Measurements from ENCODE around the gene METTL1.

METTL1 gene

DNA sequence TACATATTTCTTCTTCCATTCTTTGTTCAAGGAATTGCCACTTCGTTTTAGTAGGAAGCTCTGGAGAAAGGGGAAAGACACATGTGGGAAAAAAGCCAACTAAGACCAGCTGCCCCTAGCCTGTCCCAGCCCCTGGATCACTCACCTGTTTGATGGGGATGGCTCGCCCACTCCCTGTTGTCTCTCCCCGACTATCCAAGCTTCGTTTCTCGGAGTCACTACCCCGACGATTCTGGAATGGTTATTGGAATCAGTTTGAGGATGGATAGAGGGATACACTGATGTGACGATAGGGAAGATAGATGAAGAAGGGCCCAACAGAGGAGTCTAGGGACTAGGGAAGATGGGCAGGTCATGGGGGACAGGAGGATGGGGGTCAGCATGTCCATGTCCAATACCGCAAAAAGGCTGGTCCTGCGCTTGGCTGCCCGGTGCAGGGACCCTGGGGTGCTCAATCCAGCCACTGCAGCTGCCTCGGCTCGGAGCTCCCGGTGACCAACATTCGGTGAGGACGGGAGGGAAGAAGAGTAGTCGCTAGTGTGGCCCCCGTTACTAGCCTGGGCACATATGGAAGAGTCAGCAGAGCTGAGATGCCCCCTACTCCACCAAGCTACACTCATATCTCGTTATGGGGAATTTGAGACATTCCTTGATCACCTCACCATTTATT lies 40.4 kb downstream of the METTL1 start:
- ChIA-PET POLR2A (interaction anchor here (1.4 to 6.9 kb wide), 2 partner anchors 13 to 119 kb away, joined by 4 to 42 read pairs; partner anchors contain the start of gene TSPAN31), CTCF (no interaction called here)
- TF ChIP-seq FOXM1 (IDR thresholded peaks at IDR 0.05; ENCODE audit: borderline replicate concordance) (no peak), FOXK2 (IDR thresholded peaks at IDR 0.05) (no peak), HDGF (IDR thresholded peaks at IDR 0.05; ENCODE audit: borderline replicate concordance) (no peak), BHLHE40 (IDR thresholded peaks at IDR 0.05; ENCODE audit: borderline replicate concordance) (no peak), FOXA1 (IDR thresholded peaks at IDR 0.05) (no peak), CTBP1 (IDR thresholded peaks at IDR 0.05; ENCODE audit: borderline replicate concordance) (no peak), SUZ12 (IDR thresholded peaks at IDR 0.05) (no peak), ELF4 (IDR thresholded peaks at IDR 0.05) (no peak), TARDBP (IDR thresholded peaks at IDR 0.05) (no peak), LEF1 (IDR thresholded peaks at IDR 0.05; ENCODE audit: borderline replicate concordance) (no peak), L3MBTL2 (conservative IDR thresholded peaks at IDR 0.05) (no peak), ZNF384 (IDR thresholded peaks at IDR 0.05) (no peak), SP1 (IDR thresholded peaks at IDR 0.05) (no peak), NFRKB (IDR thresholded peaks at IDR 0.05) (no peak), ARNT (IDR thresholded peaks at IDR 0.05) (no peak)
- TF ChIP-seq, protein P1, sequence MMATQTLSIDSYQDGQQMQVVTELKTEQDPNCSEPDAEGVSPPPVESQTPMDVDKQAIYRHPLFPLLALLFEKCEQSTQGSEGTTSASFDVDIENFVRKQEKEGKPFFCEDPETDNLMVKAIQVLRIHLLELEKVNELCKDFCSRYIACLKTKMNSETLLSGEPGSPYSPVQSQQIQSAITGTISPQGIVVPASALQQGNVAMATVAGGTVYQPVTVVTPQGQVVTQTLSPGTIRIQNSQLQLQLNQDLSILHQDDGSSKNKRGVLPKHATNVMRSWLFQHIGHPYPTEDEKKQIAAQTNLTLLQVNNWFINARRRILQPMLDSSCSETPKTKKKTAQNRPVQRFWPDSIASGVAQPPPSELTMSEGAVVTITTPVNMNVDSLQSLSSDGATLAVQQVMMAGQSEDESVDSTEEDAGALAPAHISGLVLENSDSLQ (IDR thresholded peaks at IDR 0.05), result no peak
- DNase-seq (ENCODE audit: extremely low spot score), result no peak

DNA sequence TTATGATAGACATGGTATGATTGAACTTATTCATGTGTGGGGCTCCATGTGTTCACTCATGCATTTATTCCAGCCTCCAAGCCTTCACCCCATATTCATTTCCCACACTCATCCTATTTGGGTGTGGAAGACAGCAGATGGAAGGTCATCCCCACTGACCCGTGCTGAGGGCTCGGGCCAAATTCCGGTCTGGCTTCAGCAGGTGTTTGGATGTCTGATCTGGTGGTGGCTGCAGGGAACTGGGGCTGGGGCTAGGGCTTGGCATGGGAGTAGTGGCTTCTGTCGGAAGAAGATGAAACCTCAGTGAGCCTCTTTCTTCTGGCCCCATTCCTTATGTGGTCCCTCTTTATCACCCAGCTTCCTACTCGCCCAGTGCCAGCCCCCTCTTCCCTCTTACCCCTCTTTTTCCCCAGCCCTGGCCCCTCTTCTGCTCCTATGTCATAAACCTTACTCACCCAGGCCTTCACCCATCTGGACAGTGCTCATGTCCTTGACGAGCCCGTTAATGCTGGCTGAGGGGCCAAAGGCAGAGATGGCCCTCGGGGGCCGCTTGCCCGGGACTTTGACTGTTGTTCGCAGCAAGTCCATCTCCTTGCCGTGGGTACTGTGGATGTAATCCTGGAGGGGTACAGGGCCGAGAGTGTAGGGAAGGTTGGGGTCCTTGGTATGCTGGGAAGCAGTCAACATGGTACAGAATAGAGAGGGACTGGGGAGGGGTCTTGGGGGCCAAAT lies 41.4 kb downstream of the METTL1 start:
- ChIA-PET POLR2A (interaction anchor here (6.9 kb wide), 1 partner anchor 14 kb away, joined by 42 read pairs; the partner anchor contains the start of gene TSPAN31), CTCF (no interaction called here)
- DNase-seq (ENCODE audit: extremely low spot score), result no peak
- no peak for TF ChIP-seq NFRKB (IDR thresholded peaks at IDR 0.05)
- no peak for TF ChIP-seq LEF1 (IDR thresholded peaks at IDR 0.05; ENCODE audit: borderline replicate concordance)
- no peak for TF ChIP-seq FOXA1 (IDR thresholded peaks at IDR 0.05)
- TF ChIP-seq FOXK2 (IDR thresholded peaks at IDR 0.05), result no peak
- TF ChIP-seq, protein P1 (IDR thresholded peaks at IDR 0.05), result no peak
- TF ChIP-seq SUZ12 (IDR thresholded peaks at IDR 0.05), result no peak
- no peak for TF ChIP-seq BHLHE40 (IDR thresholded peaks at IDR 0.05; ENCODE audit: borderline replicate concordance)
- TF ChIP-seq TARDBP (IDR thresholded peaks at IDR 0.05), result no peak
- no peak for TF ChIP-seq SP1 (IDR thresholded peaks at IDR 0.05)
- TF ChIP-seq FOXM1 (IDR thresholded peaks at IDR 0.05; ENCODE audit: borderline replicate concordance), result no peak
- no peak for TF ChIP-seq ZNF384 (IDR thresholded peaks at IDR 0.05)
- no peak for TF ChIP-seq ELF4 (IDR thresholded peaks at IDR 0.05)
- no peak for TF ChIP-seq CTBP1 (IDR thresholded peaks at IDR 0.05; ENCODE audit: borderline replicate concordance)
- TF ChIP-seq ARNT (IDR thresholded peaks at IDR 0.05), result no peak
- no peak for TF ChIP-seq HDGF (IDR thresholded peaks at IDR 0.05; ENCODE audit: borderline replicate concordance)

DNA sequence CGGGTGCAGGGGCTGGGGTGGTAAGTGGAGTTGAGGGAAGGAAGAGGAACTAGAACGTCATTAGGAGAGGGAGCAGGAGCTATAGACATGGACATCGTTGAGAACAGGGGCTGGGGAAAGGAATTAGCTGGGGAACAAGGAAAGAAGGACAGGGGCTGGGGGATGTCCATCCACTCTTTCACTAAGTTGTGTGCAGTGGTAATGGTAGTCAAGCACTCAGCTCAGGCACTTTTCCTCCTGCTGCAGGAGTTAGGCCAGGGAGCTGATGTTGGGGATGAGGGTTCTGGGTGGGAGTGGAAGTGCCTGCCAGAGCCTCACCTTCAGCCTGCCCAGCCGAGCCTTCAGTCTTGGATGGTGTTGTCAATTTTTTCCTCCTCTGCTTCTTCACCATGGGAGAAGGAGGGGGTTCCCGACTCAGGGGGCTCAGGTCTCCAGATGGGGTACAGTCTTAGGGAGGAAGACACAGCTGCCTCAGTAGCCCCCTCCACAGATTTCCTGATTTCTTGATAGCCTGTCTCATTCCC lies 42.5 kb downstream of the METTL1 start:
- POLR2A ChIA-PET, result no interaction called here
- CTCF ChIA-PET, result no interaction called here

DNA sequence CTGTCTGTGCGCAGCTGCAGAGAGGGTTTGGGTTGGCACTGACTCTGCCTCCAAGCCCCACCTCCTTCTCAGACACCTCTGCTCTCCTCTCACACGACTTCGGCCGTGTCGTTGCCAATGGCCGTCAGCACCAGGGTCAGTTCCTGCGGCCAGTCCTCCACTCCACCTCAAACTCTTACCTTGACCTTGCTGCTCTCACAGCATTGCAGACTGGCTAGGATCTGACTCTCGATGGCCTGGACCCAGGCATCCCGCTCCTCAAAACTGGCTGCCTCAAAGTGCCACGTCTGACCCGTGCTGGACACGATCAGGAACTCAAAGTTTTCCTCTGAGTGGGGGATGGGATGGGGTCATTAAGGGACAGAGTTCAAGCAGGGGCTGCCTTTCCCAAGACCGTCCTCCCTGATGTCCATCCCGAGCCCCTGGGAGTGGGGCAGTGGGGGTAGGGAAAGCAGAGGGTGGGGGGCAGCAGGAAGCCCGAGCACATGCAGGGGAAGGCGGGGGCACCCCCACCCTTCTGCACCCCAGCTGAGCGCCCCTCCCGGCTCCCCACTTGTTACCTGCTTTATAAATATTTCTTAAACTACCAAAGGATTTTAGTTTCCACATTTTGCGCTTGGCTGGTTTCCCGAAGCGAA lies 44.0 kb downstream of the METTL1 start:
- TF ChIP-seq ELF4 (IDR thresholded peaks at IDR 0.05) (no peak), FOXM1 (IDR thresholded peaks at IDR 0.05; ENCODE audit: borderline replicate concordance) (no peak), FOXK2 (IDR thresholded peaks at IDR 0.05) (no peak), CTBP1 (IDR thresholded peaks at IDR 0.05; ENCODE audit: borderline replicate concordance) (no peak), TARDBP (IDR thresholded peaks at IDR 0.05) (no peak), FOXA1 (IDR thresholded peaks at IDR 0.05) (no peak), ZNF384 (IDR thresholded peaks at IDR 0.05) (no peak), HDGF (IDR thresholded peaks at IDR 0.05; ENCODE audit: borderline replicate concordance) (no peak), BHLHE40 (IDR thresholded peaks at IDR 0.05; ENCODE audit: borderline replicate concordance) (no peak), SP1 (IDR thresholded peaks at IDR 0.05) (no peak), L3MBTL2 (conservative IDR thresholded peaks at IDR 0.05) (no peak), NFRKB (IDR thresholded peaks at IDR 0.05) (no peak), LEF1 (IDR thresholded peaks at IDR 0.05; ENCODE audit: borderline replicate concordance) (no peak), ARNT (IDR thresholded peaks at IDR 0.05) (no peak)
- TF ChIP-seq, protein P1 (IDR thresholded peaks at IDR 0.05), result no peak
- POLR2A ChIA-PET, result interaction anchor here (2.4 to 2.9 kb wide), 3 partner anchors 8 to 24 kb away, joined by 11 to 29 read pairs (median 23); partner anchors contain the start of genes CDK4 and TSPAN31
- CTCF ChIA-PET, result no interaction called here
- DNase-seq (ENCODE audit: extremely low spot score), result no peak

More for the DNA sequence above, 42.5 kb downstream of the METTL1 start:
- TF ChIP-seq FOXA1 (IDR thresholded peaks at IDR 0.05) (no peak), CTBP1 (IDR thresholded peaks at IDR 0.05; ENCODE audit: borderline replicate concordance) (no peak), BHLHE40 (IDR thresholded peaks at IDR 0.05; ENCODE audit: borderline replicate concordance) (no peak), NFRKB (IDR thresholded peaks at IDR 0.05) (no peak), TARDBP (IDR thresholded peaks at IDR 0.05) (no peak), HDGF (IDR thresholded peaks at IDR 0.05; ENCODE audit: borderline replicate concordance) (no peak)
- no peak for DNase-seq (ENCODE audit: extremely low spot score)
